Right renal cortex interstitium (tissue), 3 donors: ENCODE measurements around the gene ZPR1. TPM values are rescaled to one million over a fixed set of nuclear protein-coding genes. Genes with fewer than 3 reads are reported as not detected.
"Not testable (repeated sequence)": the region's sequence is repeated elsewhere in the genome, so short reads cannot be mapped to it uniquely, and the experiment has no call there.

ENCODE experiments used
- DNase-seq, 3 donors: peaks; one replicate each; pipeline ENCODE4 v3.0.0-alpha.2; 2013; ENCODE audit warnings: low read depth in 3 of 3, low spot score in 2 of 3
- polyA plus RNA-seq, 3 donors: library from polyadenylated mRNA; unstranded; fragments of 120-200 nt; gene quantifications; one replicate each; pipeline ENCODE4 v1.2.1, GENCODE V29; 2013; ENCODE audit not compliant: insufficient read length in 3 of 3

ZPR1 gene
- polyA plus RNA-seq, 3 donors: 60.3 to 67.8 (median 60.6) TPM

GRCh38 chr11:116825854-116826750, 38.3 kb upstream of the ZPR1 start:
- DNase-seq: no peak

- no peak for DNase-seq
Observed at GRCh38 chr11:116825434-116825833, 37.6 kb upstream of the ZPR1 start.

- DNase-seq: no peak
Observed at GRCh38 chr11:116823031-116823843, 35.4 kb upstream of the ZPR1 start, which contains the start of gene APOA4. APOA4 (minus strand) TSS chr11:116823304; CDS start chr11:116823191, 113 bp downstream.

- no peak for DNase-seq
Observed at GRCh38 chr11:116822575-116822974, 34.8 kb upstream of the ZPR1 start.

- no peak for DNase-seq
Observed at GRCh38 chr11:116821050-116821918, 33.5 kb upstream of the ZPR1 start.

GRCh38 chr11:116819049-116819448, 31.2 kb upstream of the ZPR1 start:
- no peak for DNase-seq

GRCh38 chr11:116814502-116814901, 26.7 kb upstream of the ZPR1 start:
- no peak for DNase-seq

GRCh38 chr11:116813781-116814471, 26.1 kb upstream of the ZPR1 start:
- DNase-seq: no peak

GRCh38 chr11:116813170-116813569, 25.3 kb upstream of the ZPR1 start:
- DNase-seq: no peak

GRCh38 chr11:116812109-116812508, 24.3 kb upstream of the ZPR1 start:
- no peak for DNase-seq

GRCh38 chr11:116811194-116811593, 23.4 kb upstream of the ZPR1 start:
- no peak for DNase-seq

GRCh38 chr11:116808262-116809175, 20.7 kb upstream of the ZPR1 start:
- DNase-seq: no peak

- no peak for DNase-seq
Observed at GRCh38 chr11:116807601-116808261, 19.9 kb upstream of the ZPR1 start.

- no peak for DNase-seq
Observed at GRCh38 chr11:116804001-116804400, 16.2 kb upstream of the ZPR1 start.

- DNase-seq: not testable (repeated sequence)
Observed at GRCh38 chr11:116801662-116802061, 13.8 kb upstream of the ZPR1 start.

- no peak for DNase-seq
Observed at GRCh38 chr11:116800610-116801009, 12.8 kb upstream of the ZPR1 start.

- DNase-seq: no peak
Observed at GRCh38 chr11:116798368-116798767, 10.5 kb upstream of the ZPR1 start.

- no peak for DNase-seq
Observed at GRCh38 chr11:116797816-116798215, 10.0 kb upstream of the ZPR1 start.
